HepG2 (cell line): ENCODE results near the gene DBN1.

ENCODE experiments used
- EZH2 ChIP-seq: conservative IDR thresholded peaks from 2 replicates; pipeline ENCODE4 v1.6.1; 2012; ENCODE audit warnings: mild to moderate bottlenecking, low read depth, low read length, moderate library complexity
- TAF1 ChIP-seq: sonication (generic); formaldehyde crosslinking; IDR thresholded peaks from 2 replicates; pipeline ENCODE4 v1.4.0; 2020; ENCODE audit warnings: missing genetic modification reagents

GRCh38 chr5:177462021-177462670 lies 11.3 kb downstream of the DBN1 start:
- TF ChIP-seq EZH2 (no peak), TAF1 (CRISPR knock-in tag) (no peak)
